ENCODE measurements around the gene DEFB124. TPM values are rescaled to one million over a fixed set of nuclear protein-coding genes. Genes with fewer than 3 reads are reported as not detected.

DEFB124 gene
- total RNA-seq, 1 donor = not detected

- Histone ChIP-seq H3K4me3 (ENCODE audit: low read length) (no peak overlapping the region), H3K27me3 (ENCODE audit: insufficient read depth, low read length) (no peaks in the 10 kb centered on the region), H3K4me1 (ENCODE audit: insufficient read depth, low read length) (no peaks in the 10 kb centered on the region), H3K9me3 (ENCODE audit: low read depth, low read length) (no peaks in the 10 kb centered on the region)
These were observed 25.6 kb upstream of the DEFB124 start for GRCh38 chr20:31500527-31500926.

DNA sequence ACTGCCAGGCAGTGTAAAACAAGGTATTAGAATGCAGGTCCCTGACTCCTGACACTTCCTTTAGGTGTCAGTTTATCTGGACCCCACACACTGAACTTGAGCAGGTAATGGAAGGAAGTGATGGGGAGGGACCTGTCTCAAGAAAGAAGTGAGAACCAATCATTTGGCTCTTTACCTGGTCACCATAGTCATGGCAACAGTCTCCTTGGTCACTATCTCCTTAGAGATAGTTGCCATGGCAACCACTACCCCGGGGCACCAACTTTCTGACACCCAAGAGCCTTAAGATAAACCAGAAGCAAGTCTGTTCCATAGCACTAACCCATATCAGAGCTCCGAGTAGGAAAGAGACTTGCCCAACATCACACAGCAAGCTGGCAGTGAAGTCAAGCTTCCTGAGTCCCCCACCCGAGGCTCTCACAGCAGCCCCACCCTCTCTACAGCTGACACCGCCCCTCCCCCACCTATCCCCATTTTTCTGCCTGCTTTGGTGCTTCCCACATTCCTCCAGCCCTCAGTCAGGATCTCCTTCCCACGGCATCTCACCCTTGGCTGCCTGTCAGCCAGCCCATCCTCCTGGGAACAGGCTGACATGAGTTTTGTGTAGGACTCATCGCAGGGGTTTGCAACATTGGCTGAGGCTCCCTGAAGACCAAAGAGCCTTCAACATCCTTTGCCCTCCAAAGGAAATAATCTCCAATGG lies 23.1 kb upstream of the DEFB124 start:
- no peaks in the 10 kb centered on the region for H3K9me3 ChIP-seq (ENCODE audit: low read depth, low read length)
- no peaks in the 10 kb centered on the region for H3K4me1 ChIP-seq (ENCODE audit: insufficient read depth, low read length)
- no peak overlapping the region for H3K4me3 ChIP-seq (ENCODE audit: low read length)
- H3K27me3 ChIP-seq (ENCODE audit: insufficient read depth, low read length) = no peaks in the 10 kb centered on the region

DNA sequence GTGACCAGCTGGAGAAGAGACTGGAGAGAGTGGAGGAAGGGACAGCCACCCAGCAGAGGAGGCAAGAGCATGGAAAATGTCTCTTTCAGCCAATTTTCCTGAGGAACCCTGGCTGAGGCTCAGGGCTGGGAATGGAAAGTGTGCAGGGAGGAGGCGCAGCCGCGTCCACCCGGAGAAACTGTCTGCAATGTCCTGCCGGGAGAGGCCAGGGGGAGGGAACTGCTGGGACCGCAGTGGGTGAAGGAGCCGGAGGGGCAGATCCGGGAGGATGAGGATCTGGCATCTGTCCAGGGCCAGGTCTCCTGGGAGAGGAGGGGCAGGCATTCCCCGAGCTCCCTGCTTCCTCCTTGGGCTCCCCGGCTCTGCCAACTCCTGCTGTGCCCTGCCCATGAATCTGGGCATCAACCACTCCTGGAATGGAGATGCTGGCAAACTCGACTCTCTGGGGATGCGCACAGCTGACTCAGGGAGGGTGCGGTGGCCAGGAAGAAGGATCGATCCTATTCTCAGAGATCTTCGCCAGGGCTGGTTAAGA lies 21.9 kb upstream of the DEFB124 start:
- H3K4me1 ChIP-seq (ENCODE audit: insufficient read depth, low read length) = no peaks in the 10 kb centered on the region
- H3K9me3 ChIP-seq (ENCODE audit: low read depth, low read length) = no peaks in the 10 kb centered on the region
- no peaks in the 10 kb centered on the region for H3K27me3 ChIP-seq (ENCODE audit: insufficient read depth, low read length)
- H3K4me3 ChIP-seq (ENCODE audit: low read length) = no peak overlapping the region

- no peak overlapping the region for H3K4me3 ChIP-seq (ENCODE audit: low read length)
- H3K9me3 ChIP-seq (ENCODE audit: low read depth, low read length) = no peaks in the 10 kb centered on the region
- no peaks in the 10 kb centered on the region for H3K27me3 ChIP-seq (ENCODE audit: insufficient read depth, low read length)
- H3K4me1 ChIP-seq (ENCODE audit: insufficient read depth, low read length) = no peaks in the 10 kb centered on the region
These were observed 19.2 kb upstream of the DEFB124 start for GRCh38 chr20:31494131-31494530.

DNA sequence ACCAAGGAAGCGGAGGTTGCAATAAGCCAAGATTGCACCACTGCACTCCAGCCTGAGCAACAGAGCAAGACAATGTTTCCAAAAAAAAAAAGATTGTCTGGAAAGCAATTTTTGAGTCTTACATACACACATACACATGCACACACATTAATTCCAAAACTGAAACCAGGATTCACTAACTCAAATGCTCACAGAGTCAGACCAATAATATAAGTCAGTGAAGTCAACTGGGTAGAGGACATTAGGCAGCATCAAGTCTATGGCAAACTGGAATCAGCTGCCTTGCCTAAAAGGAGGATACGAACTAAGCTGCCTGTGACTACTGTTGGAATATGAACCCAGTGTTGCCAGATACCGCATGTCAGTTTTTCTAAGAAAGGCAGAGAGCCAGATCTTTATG lies 15.8 kb upstream of the DEFB124 start:
- H3K27me3 ChIP-seq (ENCODE audit: insufficient read depth, low read length) = peaks cover 8% of the 10 kb centered on the region
- H3K4me3 ChIP-seq (ENCODE audit: low read length) = no peak overlapping the region
- no peaks in the 10 kb centered on the region for H3K9me3 ChIP-seq (ENCODE audit: low read depth, low read length)
- no peaks in the 10 kb centered on the region for H3K4me1 ChIP-seq (ENCODE audit: insufficient read depth, low read length)

GRCh38 chr20:31489152-31489551 lies 14.2 kb upstream of the DEFB124 start:
- Histone ChIP-seq H3K4me1 (ENCODE audit: insufficient read depth, low read length) (no peaks in the 10 kb centered on the region), H3K27me3 (ENCODE audit: insufficient read depth, low read length) (peaks cover 20% of the 10 kb centered on the region), H3K4me3 (ENCODE audit: low read length) (no peak overlapping the region), H3K9me3 (ENCODE audit: low read depth, low read length) (no peaks in the 10 kb centered on the region)

DNA sequence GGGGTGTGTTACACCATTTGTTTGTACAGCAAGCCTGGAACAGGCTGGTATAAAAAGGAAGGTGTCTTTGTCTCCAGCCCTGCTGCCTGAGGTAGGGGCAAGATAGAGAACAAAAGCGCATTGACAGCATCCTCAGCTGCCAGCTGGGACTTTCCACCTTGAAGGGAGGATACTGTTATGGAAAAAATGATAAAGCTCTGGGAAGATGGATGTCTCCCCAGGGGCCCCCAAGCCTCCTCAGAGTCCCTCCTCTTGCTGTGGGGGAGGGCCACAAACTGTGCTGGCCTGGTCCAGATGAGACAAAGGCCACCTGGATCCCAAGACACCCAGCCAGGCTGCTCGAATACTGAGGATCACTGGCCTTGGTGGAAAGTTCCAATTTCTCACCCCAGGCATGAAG lies 13.2 kb upstream of the DEFB124 start:
- Histone ChIP-seq H3K27me3 (ENCODE audit: insufficient read depth, low read length) (peaks cover 20% of the 10 kb centered on the region), H3K4me1 (ENCODE audit: insufficient read depth, low read length) (no peaks in the 10 kb centered on the region), H3K4me3 (ENCODE audit: low read length) (no peak overlapping the region), H3K9me3 (ENCODE audit: low read depth, low read length) (no peaks in the 10 kb centered on the region)

- Histone ChIP-seq H3K4me3 (ENCODE audit: low read length) (no peak overlapping the region), H3K4me1 (ENCODE audit: insufficient read depth, low read length) (no peaks in the 10 kb centered on the region), H3K27me3 (ENCODE audit: insufficient read depth, low read length) (peaks cover 20% of the 10 kb centered on the region), H3K9me3 (ENCODE audit: low read depth, low read length) (no peaks in the 10 kb centered on the region)
These were observed 10.8 kb upstream of the DEFB124 start for GRCh38 chr20:31485450-31486339.

GRCh38 chr20:31484001-31484400 lies 9.1 kb upstream of the DEFB124 start:
- H3K27me3 ChIP-seq (ENCODE audit: insufficient read depth, low read length) = peaks cover 20% of the 10 kb centered on the region

GRCh38 chr20:31476643-31477215 lies 1.8 kb upstream of the DEFB124 start:
- H3K27me3 ChIP-seq (ENCODE audit: insufficient read depth, low read length) = peaks cover 28% of the 10 kb centered on the region
- peaks cover 17% of the 10 kb centered on the region for H3K4me1 ChIP-seq (ENCODE audit: insufficient read depth, low read length)
- no peaks in the 10 kb centered on the region for H3K9me3 ChIP-seq (ENCODE audit: low read depth, low read length)
- H3K4me3 ChIP-seq (ENCODE audit: low read length) = no peak overlapping the region

More at GRCh38 chr20:31484001-31484400, 9.1 kb upstream of the DEFB124 start:
- H3K4me3 ChIP-seq (ENCODE audit: low read length) = no peak overlapping the region
- H3K4me1 ChIP-seq (ENCODE audit: insufficient read depth, low read length) = no peaks in the 10 kb centered on the region
- no peaks in the 10 kb centered on the region for H3K9me3 ChIP-seq (ENCODE audit: low read depth, low read length)

GRCh38 chr20:31476294-31476585 lies 1.3 kb upstream of the DEFB124 start:
- Histone ChIP-seq H3K4me1 (ENCODE audit: insufficient read depth, low read length) (peaks cover 17% of the 10 kb centered on the region), H3K4me3 (ENCODE audit: low read length) (no peak overlapping the region), H3K9me3 (ENCODE audit: low read depth, low read length) (no peaks in the 10 kb centered on the region), H3K27me3 (ENCODE audit: insufficient read depth, low read length) (peaks cover 28% of the 10 kb centered on the region)

- Histone ChIP-seq H3K4me1 (ENCODE audit: insufficient read depth, low read length) (peaks cover 17% of the 10 kb centered on the region), H3K9me3 (ENCODE audit: low read depth, low read length) (no peaks in the 10 kb centered on the region), H3K4me3 (ENCODE audit: low read length) (no peak overlapping the region), H3K27me3 (ENCODE audit: insufficient read depth, low read length) (peaks cover 28% of the 10 kb centered on the region)
These were observed 756 bp upstream of the DEFB124 start for GRCh38 chr20:31475472-31476293.

DNA sequence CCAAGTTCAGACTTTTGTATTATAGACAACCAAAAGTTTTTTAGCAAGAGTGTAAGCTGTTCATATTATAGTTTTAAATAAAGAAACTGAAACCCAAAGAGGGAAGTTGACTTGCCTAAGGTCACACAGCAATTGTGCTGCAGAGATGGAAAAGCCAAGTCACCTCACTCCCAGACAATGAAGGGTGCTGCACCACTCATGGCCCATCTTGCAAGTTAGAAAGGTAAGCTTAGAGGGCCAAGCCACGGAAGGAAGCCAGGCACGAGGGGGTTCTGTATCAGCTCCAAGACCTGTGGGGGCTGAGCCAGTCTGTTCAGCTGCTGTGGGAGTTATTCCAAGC lies 860 bp downstream of the DEFB124 start:
- Histone ChIP-seq H3K4me3 (ENCODE audit: low read length) (no peak overlapping the region), H3K9me3 (ENCODE audit: low read depth, low read length) (no peaks in the 10 kb centered on the region), H3K4me1 (ENCODE audit: insufficient read depth, low read length) (peaks cover 17% of the 10 kb centered on the region), H3K27me3 (ENCODE audit: insufficient read depth, low read length) (peaks cover 28% of the 10 kb centered on the region)

DNA sequence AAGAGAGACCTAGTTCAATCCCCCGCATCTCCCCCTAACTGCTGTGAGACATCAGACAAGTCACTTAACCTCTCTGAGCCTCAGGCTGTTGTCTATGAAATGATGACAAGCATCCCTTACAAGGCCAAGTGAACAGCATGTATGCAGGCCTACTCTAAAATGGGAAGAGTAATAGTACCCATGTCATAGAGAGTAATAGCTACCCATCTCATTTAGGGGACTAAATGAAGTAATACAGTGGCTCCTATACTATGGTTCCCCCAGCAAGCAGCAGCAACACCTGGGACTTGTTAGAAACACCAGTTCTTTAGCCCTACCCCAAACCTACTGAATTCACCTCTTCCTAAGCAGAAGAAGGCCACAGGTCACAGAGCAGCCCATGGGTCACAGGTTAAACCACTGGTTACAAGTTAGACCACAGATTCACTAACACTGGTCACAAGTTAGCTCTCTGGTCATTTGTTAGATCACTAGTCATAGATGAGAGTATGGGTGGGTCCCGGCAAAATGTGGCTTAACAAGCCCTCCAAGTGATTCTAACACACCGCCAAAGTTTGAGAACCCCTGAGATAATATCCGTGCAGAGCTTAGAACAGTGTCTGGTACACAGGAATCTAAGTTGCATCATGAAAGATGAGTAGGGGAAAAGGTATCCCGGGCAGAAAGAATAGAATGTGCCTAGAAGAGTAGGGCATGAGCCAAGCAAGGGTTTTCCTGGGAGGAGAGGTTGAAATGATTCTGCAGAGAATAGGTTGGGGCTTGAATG lies 1.4 kb downstream of the DEFB124 start:
- Histone ChIP-seq H3K9me3 (ENCODE audit: low read depth, low read length) (no peaks in the 10 kb centered on the region), H3K27me3 (ENCODE audit: insufficient read depth, low read length) (peaks cover 28% of the 10 kb centered on the region), H3K4me1 (ENCODE audit: insufficient read depth, low read length) (peaks cover 17% of the 10 kb centered on the region), H3K4me3 (ENCODE audit: low read length) (no peak overlapping the region)

Measured in mononuclear cell (primary cell).